Liver (tissue), 9 donors: Measurements from ENCODE around the gene LNX2. TPM values are rescaled to one million over a fixed set of nuclear protein-coding genes. Genes with fewer than 3 reads are reported as not detected.

Experiments used
- DNase-seq: peaks from one replicate; pipeline ENCODE4 v3.0.0-alpha.2; 2017; ENCODE audit warnings: low spot score
- H3K27ac ChIP-seq, 2 donors: one replicate each; pipeline ENCODE4 v1.7.0; 2013; ENCODE audit warnings: inconsistent platforms in 2 of 2, low read length in 2 of 2, control low read depth in 1 of 2, low read depth in 1 of 2, mild to moderate bottlenecking in 1 of 2
- H3K27me3 ChIP-seq, 4 donors: one replicate each; pipeline versions ENCODE4 v1.6.1 to v1.7.0; 2013; ENCODE audit warnings: low read length in 3 of 4, inconsistent platforms in 1 of 4, mild to moderate bottlenecking in 1 of 4, moderate library complexity in 1 of 4; ENCODE audit not compliant: control insufficient read depth in 4 of 4, insufficient read depth in 4 of 4
- H3K36me3 ChIP-seq, 4 donors: one replicate each; pipeline versions ENCODE4 v1.6.1 to v1.7.0; 2013; ENCODE audit warnings: low read length in 3 of 4, mild to moderate bottlenecking in 3 of 4, low read depth in 1 of 4, moderate library complexity in 1 of 4; ENCODE audit not compliant: control insufficient read depth in 4 of 4, insufficient read depth in 3 of 4
- H3K4me1 ChIP-seq, 4 donors: one replicate each; pipeline versions ENCODE4 v1.6.1 to v1.7.0; 2013; ENCODE audit warnings: low read length in 3 of 4, mild to moderate bottlenecking in 3 of 4, moderate library complexity in 1 of 4; ENCODE audit not compliant: control insufficient read depth in 4 of 4, insufficient read depth in 4 of 4
- H3K4me3 ChIP-seq, 3 donors: one replicate each; pipeline versions ENCODE4 v1.6.1 to v1.7.0; 2013; ENCODE audit warnings: low read length in 3 of 3, control low read depth in 1 of 3, low read depth in 1 of 3, mild to moderate bottlenecking in 1 of 3
- H3K9ac ChIP-seq, 2 donors: one replicate each; pipeline ENCODE4 v1.7.0; 2013; ENCODE audit warnings: low read length in 2 of 2, mild to moderate bottlenecking in 2 of 2, moderate library complexity in 2 of 2, control low read depth in 1 of 2, low read depth in 1 of 2
- H3K9me3 ChIP-seq, 4 donors: one replicate each; pipeline versions ENCODE4 v1.6.1 to v1.7.0; 2013; ENCODE audit warnings: low read length in 3 of 4; ENCODE audit not compliant: control insufficient read depth in 4 of 4
- EGR1 ChIP-seq, 2 donors: IDR thresholded peaks; 2 replicates each; pipeline ENCODE4 v1.6.1; 2016 to 2018; ENCODE audit warnings: antibody characterized with exemption in 2 of 2, low read depth in 2 of 2
- FOXA1 ChIP-seq: IDR thresholded peaks from 2 replicates; pipeline ENCODE4 v1.6.1; 2016; ENCODE audit warnings: antibody characterized with exemption
- GABPA ChIP-seq, 2 donors: IDR thresholded peaks in 1 of 2; conservative IDR thresholded peaks in 1 of 2; 2 replicates each; pipeline ENCODE4 v1.6.1; 2016; ENCODE audit warnings: antibody characterized with exemption in 2 of 2, mild to moderate bottlenecking in 1 of 2, moderate library complexity in 1 of 2
- JUND ChIP-seq, 2 donors: IDR thresholded peaks; 2 replicates each; pipeline ENCODE4 v1.6.1; 2016; ENCODE audit warnings: antibody characterized with exemption in 2 of 2
- MAX ChIP-seq: IDR thresholded peaks from 2 replicates; pipeline ENCODE4 v1.6.1; 2016; ENCODE audit warnings: antibody characterized with exemption
- NR2F2 ChIP-seq: IDR thresholded peaks from 2 replicates; pipeline ENCODE4 v1.6.1; 2016; ENCODE audit warnings: antibody characterized with exemption
- REST ChIP-seq: IDR thresholded peaks from 2 replicates; pipeline ENCODE4 v1.6.1; 2016; ENCODE audit warnings: antibody characterized with exemption, mild to moderate bottlenecking
- RXRA ChIP-seq, 2 donors: IDR thresholded peaks; 2 replicates each; pipeline ENCODE4 v1.6.1; 2017 to 2018; ENCODE audit warnings: antibody characterized with exemption in 2 of 2, mild to moderate bottlenecking in 1 of 2
- SP1 ChIP-seq: IDR thresholded peaks from 2 replicates; pipeline ENCODE4 v1.6.1; 2018; ENCODE audit warnings: antibody characterized with exemption, mild to moderate bottlenecking
- TAF1 ChIP-seq: conservative IDR thresholded peaks from 2 replicates; pipeline ENCODE4 v1.6.1; 2016; ENCODE audit warnings: antibody characterized with exemption, mild to moderate bottlenecking
- YY1 ChIP-seq: IDR thresholded peaks from 2 replicates; pipeline ENCODE4 v1.6.1; 2016; ENCODE audit warnings: antibody characterized with exemption, mild to moderate bottlenecking
- ZBTB33 ChIP-seq: IDR thresholded peaks from 2 replicates; pipeline ENCODE4 v1.6.1; 2016; ENCODE audit warnings: antibody characterized with exemption
- WGBS: extraction: QIAGEN DNeasy Blood & Tissue Kit; methylation state at CpG from one replicate; pipeline ENCODE4 v1.1.7; 2013; 5-methylcytosine and 5-hydroxymethylcytosine counted together
- polyA plus RNA-seq, 2 donors: library from polyadenylated mRNA; stranded (reverse) in 1 of 2; unstranded in 1 of 2; fragments of 200-250 nt in 1 of 2; fragments of >200 nt in 1 of 2; fragmentation: Nextera tagmentation in 1 of 2; extraction: Ambion mirVana in 1 of 2; gene quantifications; one replicate each; pipeline versions ENCODE4 v1.2.1 to v1.2.3, GENCODE V29; 2013 to 2015
- total RNA-seq, 2 donors: library from RNA; depleted of rRNA; stranded (reverse); fragments of >200 nt; gene quantifications; one replicate each; pipeline ENCODE4 v1.2.3, GENCODE V29; 2014
- TF ChIP-seq, protein P1 (sequence below): fragments of 150-350 bp; IDR thresholded peaks from 2 replicates; pipeline ENCODE4 v1.5.1; 2017; ENCODE audit warnings: improper control_type of control experiment, low read depth, low read length; ENCODE audit not compliant: missing input control
- TF ChIP-seq, protein P2 (sequence below): IDR thresholded peaks from 2 replicates; pipeline ENCODE4 v1.6.1; 2016; ENCODE audit warnings: antibody characterized with exemption
- donor health status: healthy.
- donor health status: healthy.
- donor health status: healthy.
- donor health status: healthy.
- donor health status: healthy.

LNX2 gene
- total and polyA plus RNA-seq, 4 donors: 6.2 to 25.9 (median 13.3) TPM

- no peak for TF ChIP-seq REST
- TF ChIP-seq YY1: no peak
- TF ChIP-seq NR2F2: no peak
Measured at GRCh38 chr13:27654059-27654458, 33.7 kb upstream of the LNX2 start (continued).

DNA sequence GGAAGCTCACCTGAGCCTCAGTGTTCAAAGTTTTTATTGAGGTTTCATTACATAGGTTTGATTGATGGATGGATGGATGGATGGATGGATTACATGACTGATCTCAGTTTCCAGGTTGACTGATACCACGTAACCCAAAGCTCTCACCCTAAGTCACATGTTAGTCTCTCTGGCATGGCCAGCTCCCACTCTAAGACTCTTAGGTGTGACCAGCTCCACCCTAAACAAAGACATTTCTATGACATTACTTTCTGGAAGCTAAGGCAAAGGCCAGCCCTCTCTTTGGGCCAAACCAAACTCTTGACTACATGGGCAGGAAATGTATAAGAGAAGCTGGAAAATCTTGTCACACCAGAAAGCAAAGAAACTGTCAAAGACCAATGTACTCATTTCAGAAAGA, 30.0 kb upstream of the LNX2 start:
- TF ChIP-seq MAX (no peak), NR2F2 (no peak), EGR1 (IDR thresholded peaks at IDR 0.05; ENCODE audit: low read depth in 2 of 2) (no peak), ZBTB33 (no peak), FOXA1 (no peak), REST (no peak), GABPA (IDR thresholded peaks at IDR 0.05 in 1 of 2, conservative IDR thresholded peaks at IDR 0.05 in 1 of 2) (no peak), SP1 (no peak), TAF1 (no peak), JUND (IDR thresholded peaks at IDR 0.05) (no peak), RXRA (IDR thresholded peaks at IDR 0.05) (no peak)
- TF ChIP-seq, protein P1, sequence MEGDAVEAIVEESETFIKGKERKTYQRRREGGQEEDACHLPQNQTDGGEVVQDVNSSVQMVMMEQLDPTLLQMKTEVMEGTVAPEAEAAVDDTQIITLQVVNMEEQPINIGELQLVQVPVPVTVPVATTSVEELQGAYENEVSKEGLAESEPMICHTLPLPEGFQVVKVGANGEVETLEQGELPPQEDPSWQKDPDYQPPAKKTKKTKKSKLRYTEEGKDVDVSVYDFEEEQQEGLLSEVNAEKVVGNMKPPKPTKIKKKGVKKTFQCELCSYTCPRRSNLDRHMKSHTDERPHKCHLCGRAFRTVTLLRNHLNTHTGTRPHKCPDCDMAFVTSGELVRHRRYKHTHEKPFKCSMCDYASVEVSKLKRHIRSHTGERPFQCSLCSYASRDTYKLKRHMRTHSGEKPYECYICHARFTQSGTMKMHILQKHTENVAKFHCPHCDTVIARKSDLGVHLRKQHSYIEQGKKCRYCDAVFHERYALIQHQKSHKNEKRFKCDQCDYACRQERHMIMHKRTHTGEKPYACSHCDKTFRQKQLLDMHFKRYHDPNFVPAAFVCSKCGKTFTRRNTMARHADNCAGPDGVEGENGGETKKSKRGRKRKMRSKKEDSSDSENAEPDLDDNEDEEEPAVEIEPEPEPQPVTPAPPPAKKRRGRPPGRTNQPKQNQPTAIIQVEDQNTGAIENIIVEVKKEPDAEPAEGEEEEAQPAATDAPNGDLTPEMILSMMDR: no peak
- TF ChIP-seq, protein P2, sequence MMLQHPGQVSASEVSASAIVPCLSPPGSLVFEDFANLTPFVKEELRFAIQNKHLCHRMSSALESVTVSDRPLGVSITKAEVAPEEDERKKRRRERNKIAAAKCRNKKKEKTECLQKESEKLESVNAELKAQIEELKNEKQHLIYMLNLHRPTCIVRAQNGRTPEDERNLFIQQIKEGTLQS: no peak
- Histone ChIP-seq H3K4me3 (no peak overlapping the region), H3K27ac (no peak overlapping the region), H3K4me1 (no peaks in the 10 kb centered on the region), H3K36me3 (peaks cover 6 to 28% (median 21%) of the 10 kb centered on the region in 4 donors), H3K9ac (no peak overlapping the region), H3K27me3 (no peaks in the 10 kb centered on the region), H3K9me3 (peaks cover 5 to 9% (median 6%) of the 10 kb centered on the region in 4 donors)
- no peak for DNase-seq
- 93% methylated on average over 1 of the region's 1 CpG for WGBS
